IMR-90 (cell line): ENCODE measurements around the gene TK1. TPM values are rescaled to one million over a fixed set of nuclear protein-coding genes. Genes with fewer than 3 reads are reported as not detected.
A peak's percentile ranks its signal among the peaks of the same experiment; 100 is the strongest.

Experiments
- ATAC-seq: fragments of 200-7000 bp; cut with Tn5 transposase; 2 replicates; pipeline ENCODE4 v1.9.1; 2020; ENCODE audit warnings: low read depth, mild to moderate bottlenecking, moderate library complexity
- BruUV-seq: library from RNA; stranded (reverse); fragments of 400-500 nt; replicated peaks from 2 replicates; lab custom pipeline; 2021; lab: Mats Ljungman, UMichigan
- CTCF ChIA-PET: fragments of 300-600 bp; formaldehyde crosslinking; extraction: SDS; loops from one replicate; lab custom pipeline; 2021; ENCODE audit warnings: antibody characterized with exemption; lab: Yijun Ruan, JAX
- POLR2A ChIA-PET: fragments of 300-600 bp; sonication (Branson Sonifier 250); formaldehyde crosslinking; loops from one replicate; lab custom pipeline; 2022; ENCODE audit warnings: antibody characterized with exemption; ENCODE audit not compliant: unreplicated experiment; lab: Charles Lee
- DNase-seq: peaks from one replicate; pipeline ENCODE4 v3.0.0; 2013
- H2AFZ ChIP-seq: replicated peaks from 2 replicates; pipeline ENCODE3; 2013; ENCODE audit warnings: low read length, mild to moderate bottlenecking; ENCODE audit not compliant: poor library complexity
- H2AK5ac ChIP-seq: 2 replicates; pipeline ENCODE4 v1.6.1; 2013; ENCODE audit warnings: low read depth, low read length, inconsistent platforms
- H2AK9ac ChIP-seq: replicated peaks from 2 replicates; pipeline ENCODE3; 2013; ENCODE audit warnings: mild to moderate bottlenecking, low read depth, low read length, moderate library complexity; ENCODE audit not compliant: poor library complexity
- H2BK120ac ChIP-seq: 2 replicates; pipeline ENCODE4 v1.6.1; 2013; ENCODE audit warnings: low read depth, low read length, inconsistent platforms
- H2BK15ac ChIP-seq: 3 replicates; pipeline ENCODE4 v1.6.1; 2013; ENCODE audit warnings: low read depth, low read length, inconsistent platforms
- H2BK20ac ChIP-seq: 2 replicates; pipeline ENCODE4 v1.6.1; 2013; ENCODE audit warnings: low read depth, mild to moderate bottlenecking, inconsistent platforms, low read length, moderate library complexity
- H2BK5ac ChIP-seq: 2 replicates; pipeline ENCODE4 v1.6.1; 2013; ENCODE audit warnings: mild to moderate bottlenecking, low read depth, low read length, inconsistent platforms; ENCODE audit not compliant: poor library complexity, severe bottlenecking
- H3K14ac ChIP-seq: replicated peaks from 2 replicates; pipeline ENCODE4 v1.6.1; 2013; ENCODE audit warnings: low read depth, low read length, inconsistent platforms
- H3K18ac ChIP-seq: 2 replicates; pipeline ENCODE4 v1.6.1; 2013; ENCODE audit warnings: low read depth, low read length, control low read depth
- H3K23ac ChIP-seq: 2 replicates; pipeline ENCODE4 v1.6.1; 2013; ENCODE audit warnings: low read depth, low read length, inconsistent platforms
- H3K27ac ChIP-seq: 2 replicates; pipeline ENCODE4 v1.5.1; 2013; ENCODE audit warnings: mild to moderate bottlenecking, control low read depth, low read length; ENCODE audit not compliant: insufficient read depth
- H3K27me3 ChIP-seq: 2 replicates; pipeline ENCODE4 v1.6.1; 2013; ENCODE audit warnings: low read length; ENCODE audit not compliant: control insufficient read depth, insufficient read depth
- H3K36me3 ChIP-seq: 2 replicates; pipeline ENCODE4 v1.6.1; 2013; ENCODE audit warnings: low read length, mixed read lengths; ENCODE audit not compliant: control insufficient read depth, insufficient read depth
- H3K4ac ChIP-seq: 2 replicates; pipeline ENCODE4 v1.6.1; 2013; ENCODE audit warnings: low read depth, low read length, inconsistent platforms
- H3K4me1 ChIP-seq: 2 replicates; pipeline ENCODE4 v1.6.1; 2013; ENCODE audit warnings: low read length, mixed read lengths; ENCODE audit not compliant: control insufficient read depth, insufficient read depth
- H3K4me2 ChIP-seq: 2 replicates; pipeline ENCODE4 v1.6.1; 2013; ENCODE audit warnings: low read depth, mild to moderate bottlenecking, control low read depth, low read length, moderate library complexity
- H3K4me3 ChIP-seq: 2 replicates; pipeline ENCODE4 v1.5.1; 2013; ENCODE audit warnings: low read depth, mild to moderate bottlenecking, control low read depth, low read length, moderate library complexity; ENCODE audit not compliant: insufficient read depth
- H3K56ac ChIP-seq: 2 replicates; pipeline ENCODE4 v1.6.1; 2013; ENCODE audit warnings: low read length, inconsistent platforms; ENCODE audit not compliant: insufficient read depth; ENCODE audit errors: extremely low read depth
- H3K79me1 ChIP-seq, 2 experiments: 2 replicates each; pipeline ENCODE4 v1.6.1; 2013; ENCODE audit warnings: low read length in 2 of 2, inconsistent platforms in 1 of 2, low read depth in 1 of 2
- H3K9ac ChIP-seq: 2 replicates; pipeline ENCODE4 v1.6.1; 2013; ENCODE audit warnings: low read depth, low read length, control low read depth
- H3K9me1 ChIP-seq: 2 replicates; pipeline ENCODE4 v1.6.1; 2013; ENCODE audit warnings: low read length, inconsistent platforms; ENCODE audit not compliant: insufficient read depth
- H3K9me3 ChIP-seq: 2 replicates; pipeline ENCODE4 v1.6.1; 2013; ENCODE audit warnings: low read length; ENCODE audit not compliant: control insufficient read depth, insufficient read depth
- H4K20me1 ChIP-seq: 2 replicates; pipeline ENCODE4 v1.6.1; 2013; ENCODE audit warnings: low read length, inconsistent platforms; ENCODE audit not compliant: insufficient read depth
- H4K5ac ChIP-seq: 2 replicates; pipeline ENCODE4 v1.6.1; 2013; ENCODE audit warnings: mild to moderate bottlenecking, low read depth, low read length, control low read depth
- H4K8ac ChIP-seq, 2 experiments: 2 replicates each; pipeline ENCODE4 v1.6.1; 2013; ENCODE audit warnings: low read depth in 2 of 2, low read length in 2 of 2, control low read depth in 1 of 2, inconsistent platforms in 1 of 2
- H4K91ac ChIP-seq: 2 replicates; pipeline ENCODE4 v1.6.1; 2013; ENCODE audit warnings: low read depth, low read length, inconsistent platforms; ENCODE audit not compliant: insufficient read depth
- BHLHE40 ChIP-seq: fragments of 150-350 bp; IDR thresholded peaks from 2 replicates; pipeline ENCODE4 v1.6.1; 2016; ENCODE audit warnings: mild to moderate bottlenecking, low read depth, low read length
- CHD1 ChIP-seq: IDR thresholded peaks from 2 replicates; pipeline ENCODE4 v1.6.1; 2012; ENCODE audit warnings: low read depth, low read length, improper control_type of control experiment
- FOS ChIP-seq: fragments of 150-350 bp; IDR thresholded peaks from 2 replicates; pipeline ENCODE4 v1.6.1; 2016; ENCODE audit warnings: low read depth, low read length
- MAZ ChIP-seq: IDR thresholded peaks from 2 replicates; pipeline ENCODE4 v1.6.1; 2012; ENCODE audit warnings: low read depth, mild to moderate bottlenecking, low read length, improper control_type of control experiment, moderate library complexity, borderline replicate concordance
- NFE2L2 ChIP-seq: fragments of 150-350 bp; IDR thresholded peaks from 2 replicates; pipeline ENCODE4 v1.6.1; 2016; ENCODE audit warnings: low read depth, mild to moderate bottlenecking, low read length
- RCOR1 ChIP-seq: IDR thresholded peaks from 2 replicates; pipeline ENCODE4 v1.6.1; 2012; ENCODE audit warnings: mild to moderate bottlenecking, low read length, improper control_type of control experiment; ENCODE audit not compliant: insufficient replicate concordance
- SMC3 ChIP-seq: fragments of 150-350 bp; IDR thresholded peaks from 2 replicates; pipeline ENCODE4 v1.6.1; 2016; ENCODE audit warnings: low read depth, mild to moderate bottlenecking, antibody characterized with exemption, low read length, moderate library complexity
- WGBS, 2 experiments: methylation state at CpG; one replicate each; pipeline versions ENCODE4 v1.1.5 to v1.1.7; 2013; ENCODE audit warnings: missing lambda C conversion rate in 2 of 2; ENCODE audit not compliant: insufficient read length in 1 of 2; ENCODE audit errors: extremely low coverage in 2 of 2; 5-methylcytosine and 5-hydroxymethylcytosine counted together
- dilution Hi-C: fragments of 300-500 bp; cut with HindIII; formaldehyde crosslinking; loops from one replicate; pipeline ENCODE4 v1.14.3; 2018; ENCODE audit warnings: low sequenced_read_pairs; ENCODE audit not compliant: unreplicated experiment
- in situ Hi-C: fragments of 300-500 bp; cut with MboI; formaldehyde crosslinking; loops from 3 replicates; pipeline ENCODE4 v1.14.3; 2019; ENCODE audit warnings: low sequenced_read_pairs, inconsistent platforms, mixed read lengths
- intact Hi-C: fragments of 100-400 bp; cut with micrococcal nuclease; formaldehyde crosslinking; loops from 2 replicates; pipeline ENCODE4 v1.10.0; 2022
- polyA plus RNA-seq, 3 experiments: library from polyadenylated mRNA; depleted of rRNA; stranded (reverse); fragments of >200 nt; gene quantifications; 2 replicates each; pipeline ENCODE4 v1.2.3, GENCODE V29; 2012; ENCODE audit warnings: low replicate concordance in 1 of 3
- total RNA-seq: library from RNA; depleted of rRNA; stranded (reverse); fragments of >200 nt; gene quantifications from 2 replicates; pipeline ENCODE4 v1.2.3, GENCODE V29; 2012
- TF ChIP-seq, protein P1 (sequence below): conservative IDR thresholded peaks from 2 replicates; pipeline ENCODE4 v1.5.1; 2012; ENCODE audit warnings: mild to moderate bottlenecking, low read depth, low read length, improper control_type of control experiment
- TF ChIP-seq, protein P2 (sequence below): fragments of 150-350 bp; IDR thresholded peaks from 2 replicates; pipeline ENCODE4 v1.6.1; 2016; ENCODE audit warnings: low read depth, mild to moderate bottlenecking, low read length, moderate library complexity, borderline replicate concordance

The TK1 gene
- total and polyA plus RNA-seq, 2 of the 4 experiments (the other 2 are of a cell fraction): 150 to 219 TPM

DNA sequence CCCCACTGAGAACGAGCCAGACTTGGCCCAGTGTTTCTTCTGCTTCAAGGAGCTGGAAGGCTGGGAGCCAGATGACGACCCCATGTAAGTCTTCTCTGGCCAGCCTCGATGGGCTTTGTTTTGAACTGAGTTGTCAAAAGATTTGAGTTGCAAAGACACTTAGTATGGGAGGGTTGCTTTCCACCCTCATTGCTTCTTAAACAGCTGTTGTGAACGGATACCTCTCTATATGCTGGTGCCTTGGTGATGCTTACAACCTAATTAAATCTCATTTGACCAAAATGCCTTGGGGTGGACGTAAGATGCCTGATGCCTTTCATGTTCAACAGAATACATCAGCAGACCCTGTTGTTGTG is 27.8 kb upstream of the TK1 start:
- no TSS peak for BruUV-seq
- peaks cover 6 to 23% of the 10 kb centered on the region in 2 experiments for H3K79me1 ChIP-seq
- peak overlapping the region; percentile 10 for H3K14ac ChIP-seq
- no peak overlapping the region; the same call in 1 of the 2 replicates for H4K5ac ChIP-seq
- peak overlapping the region; percentile 73; the same call in 1 of the 2 replicates for H3K9ac ChIP-seq
- ChIA-PET CTCF (interaction anchor here (0.7 kb wide), 1 partner anchor 8 kb away, joined by 3 read pairs; no protein-coding TSS in a partner anchor), POLR2A (no interaction called here)
- TF ChIP-seq BHLHE40: no peak
- no peak for TF ChIP-seq RCOR1
- TF ChIP-seq SMC3: no peak
- TF ChIP-seq, protein P1, sequence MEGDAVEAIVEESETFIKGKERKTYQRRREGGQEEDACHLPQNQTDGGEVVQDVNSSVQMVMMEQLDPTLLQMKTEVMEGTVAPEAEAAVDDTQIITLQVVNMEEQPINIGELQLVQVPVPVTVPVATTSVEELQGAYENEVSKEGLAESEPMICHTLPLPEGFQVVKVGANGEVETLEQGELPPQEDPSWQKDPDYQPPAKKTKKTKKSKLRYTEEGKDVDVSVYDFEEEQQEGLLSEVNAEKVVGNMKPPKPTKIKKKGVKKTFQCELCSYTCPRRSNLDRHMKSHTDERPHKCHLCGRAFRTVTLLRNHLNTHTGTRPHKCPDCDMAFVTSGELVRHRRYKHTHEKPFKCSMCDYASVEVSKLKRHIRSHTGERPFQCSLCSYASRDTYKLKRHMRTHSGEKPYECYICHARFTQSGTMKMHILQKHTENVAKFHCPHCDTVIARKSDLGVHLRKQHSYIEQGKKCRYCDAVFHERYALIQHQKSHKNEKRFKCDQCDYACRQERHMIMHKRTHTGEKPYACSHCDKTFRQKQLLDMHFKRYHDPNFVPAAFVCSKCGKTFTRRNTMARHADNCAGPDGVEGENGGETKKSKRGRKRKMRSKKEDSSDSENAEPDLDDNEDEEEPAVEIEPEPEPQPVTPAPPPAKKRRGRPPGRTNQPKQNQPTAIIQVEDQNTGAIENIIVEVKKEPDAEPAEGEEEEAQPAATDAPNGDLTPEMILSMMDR: no peak
- TF ChIP-seq CHD1: no peak
- no peak for TF ChIP-seq MAZ
- TF ChIP-seq NFE2L2: no peak
- TF ChIP-seq FOS: no peak
- TF ChIP-seq, protein P2, sequence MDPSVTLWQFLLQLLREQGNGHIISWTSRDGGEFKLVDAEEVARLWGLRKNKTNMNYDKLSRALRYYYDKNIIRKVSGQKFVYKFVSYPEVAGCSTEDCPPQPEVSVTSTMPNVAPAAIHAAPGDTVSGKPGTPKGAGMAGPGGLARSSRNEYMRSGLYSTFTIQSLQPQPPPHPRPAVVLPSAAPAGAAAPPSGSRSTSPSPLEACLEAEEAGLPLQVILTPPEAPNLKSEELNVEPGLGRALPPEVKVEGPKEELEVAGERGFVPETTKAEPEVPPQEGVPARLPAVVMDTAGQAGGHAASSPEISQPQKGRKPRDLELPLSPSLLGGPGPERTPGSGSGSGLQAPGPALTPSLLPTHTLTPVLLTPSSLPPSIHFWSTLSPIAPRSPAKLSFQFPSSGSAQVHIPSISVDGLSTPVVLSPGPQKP: no peak
- H3K27me3 ChIP-seq: no peaks in the 10 kb centered on the region; the same call in 1 of the 2 replicates
- H2BK5ac ChIP-seq: peak overlapping the region; percentile 69
- DNase-seq: no peak
- 0 out of 2 replicates have a peak, but pooled peaks cover 1% of the 10 kb centered on the region for H3K4me1 ChIP-seq
- peak overlapping the region; percentile 60; the same call in 1 of the 2 replicates for H3K27ac ChIP-seq
- peak overlapping the region; percentile 5 for H2AK5ac ChIP-seq
- H4K20me1 ChIP-seq: no peaks in the 10 kb centered on the region
- in situ Hi-C loops (no loop called here), dilution Hi-C loops (no loop called here), intact Hi-C loops (no loop called here)
- H4K91ac ChIP-seq: peak overlapping the region; percentile 90
- 0 out of 2 replicates have a peak, but pooled peaks cover 2% of the 10 kb centered on the region for H3K9me1 ChIP-seq
- peak overlapping the region; percentile 48 for H3K56ac ChIP-seq
- H4K8ac ChIP-seq: peak overlapping the region; percentile 31 to 46; a peak in 3 of 4 replicates
- H2AK9ac ChIP-seq: peak overlapping the region; percentile 83
- no peak for ATAC-seq
- H2BK15ac ChIP-seq: no peak overlapping the region
- no peaks in the 10 kb centered on the region for H3K9me3 ChIP-seq
- H3K18ac ChIP-seq: no peak overlapping the region
- H2BK120ac ChIP-seq: no peak overlapping the region
- H3K36me3 ChIP-seq: no peaks in the 10 kb centered on the region; the same call in 1 of the 2 replicates
- no peak overlapping the region for H2BK20ac ChIP-seq
- WGBS, 2 experiments: no CpG with 5 or more reads among the region's 5 CpGs
- peak overlapping the region; percentile 44 for H3K4ac ChIP-seq
- peak overlapping the region; percentile 94 for H2AFZ ChIP-seq
- peak overlapping the region; percentile 89 for H3K4me3 ChIP-seq
- peak overlapping the region; percentile 4; the same call in 1 of the 2 replicates for H3K23ac ChIP-seq
- peak overlapping the region; percentile 96 for H3K4me2 ChIP-seq
